Measurements from ENCODE around the gene RLF. TPM values are rescaled to one million over a fixed set of nuclear protein-coding genes. Genes with fewer than 3 reads are reported as not detected.

The RLF gene
- total and polyA plus RNA-seq, 9 of the 15 experiments (the other 6 are each of a cell fraction or from before 2014, with no cell fraction given): 3.6 to 35.0 (median 21.2) TPM

DNA sequence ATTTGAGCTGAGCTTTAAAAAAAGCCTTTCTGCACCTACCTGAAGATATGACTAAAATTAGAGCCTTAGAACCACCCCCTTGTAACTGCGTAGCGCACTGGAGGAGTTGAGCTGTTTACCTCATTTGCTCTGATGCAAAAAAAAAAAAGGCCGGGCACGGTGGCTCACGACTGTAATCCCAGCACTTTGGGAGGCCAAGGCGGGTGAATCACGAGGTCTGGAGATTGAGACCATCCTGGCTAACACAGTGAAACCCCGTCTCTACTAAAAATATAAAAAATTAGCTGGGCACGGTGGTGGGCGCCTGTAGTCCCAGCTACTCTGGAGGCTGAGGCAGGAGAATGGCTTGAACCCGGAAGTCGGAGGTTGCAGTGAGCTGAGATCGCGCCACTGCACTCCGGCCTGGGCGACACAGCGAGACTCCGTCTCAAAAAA, 60.3 kb downstream of the RLF start (continued):
- 0 out of 2 replicates have a peak, but pooled peaks have one; percentile 18 for TF ChIP-seq ZBTB12 (CRISPR knock-in tag; IDR thresholded peaks at IDR 0.05)
- 0 out of 2 replicates have a peak, but pooled peaks have one; percentile 50 for TF ChIP-seq ZNF592 (IDR thresholded peaks at IDR 0.05)
- peak; percentile 17; the same call in 1 of the 2 replicates for TF ChIP-seq SOX6 (IDR thresholded peaks at IDR 0.05)
- 0 out of 2 replicates have a peak, but pooled peaks have one; percentile 23 for TF ChIP-seq ZNF316 (IDR thresholded peaks at IDR 0.05)
- peak; percentile 59 to 62 for TF ChIP-seq NRF1 (conservative IDR thresholded peaks at IDR 0.05 in 1 of 2, IDR thresholded peaks at IDR 0.05 in 1 of 2)
- peak; percentile 38; the same call in 1 of the 2 replicates for TF ChIP-seq ZNF354B (CRISPR knock-in tag; IDR thresholded peaks at IDR 0.05)
- TF ChIP-seq HDGF (IDR thresholded peaks at IDR 0.05): 0 out of 2 replicates have a peak, but pooled peaks have one; percentile 80
